Endothelial cell of umbilical vein (primary cell): Measurements from ENCODE around the gene OSBPL1A. TPM values are rescaled to one million over a fixed set of nuclear protein-coding genes. Genes with fewer than 3 reads are reported as not detected.

ENCODE experiments used
- BruUV-seq: library from RNA; stranded (reverse); fragments of 400-500 nt; replicated peaks from 2 replicates; lab custom pipeline; 2021; lab: Mats Ljungman, UMichigan
- CTCF ChIA-PET: fragments of 300-600, 350-600 bp; sonication (Branson Sonifier 250); formaldehyde crosslinking; loops from one replicate; lab custom pipeline; 2021; ENCODE audit warnings: antibody characterized with exemption, inconsistent platforms; lab: Charles Lee
- POLR2A ChIA-PET: fragments of 300-600, 350-600 bp; sonication (Branson Sonifier 250); formaldehyde crosslinking; loops from one replicate; lab custom pipeline; 2021; ENCODE audit warnings: antibody characterized with exemption, inconsistent platforms; lab: Charles Lee
- DNase-seq: peaks from one replicate; pipeline ENCODE4 v3.0.0-alpha.2; 2011; ENCODE audit warnings: low read depth, low spot score
- FAIRE-seq: peaks from 2 replicates; lab custom pipeline; 2011; peaks lifted over from hg19 to GRCh38; lab: Jason Lieb, UNC
- H2AFZ ChIP-seq: 2 replicates; pipeline ENCODE4 v1.6.0; 2012; ENCODE audit warnings: low read depth, low read length, control low read depth, inconsistent platforms
- H3K27ac ChIP-seq: 2 replicates; pipeline ENCODE4 v1.5.1; 2011; ENCODE audit warnings: low read depth, mild to moderate bottlenecking, control low read depth, low read length, moderate library complexity; ENCODE audit not compliant: insufficient read depth
- H3K27me3 ChIP-seq, 2 experiments: 2 replicates each; pipeline versions ENCODE4 v1.6.0 to v1.6.1; 2011; ENCODE audit warnings: low read length in 2 of 2, mixed read lengths in 1 of 2; ENCODE audit not compliant: control insufficient read depth in 2 of 2, insufficient read depth in 2 of 2
- H3K36me3 ChIP-seq, 2 experiments: 2 replicates in 1 of 2; 3 replicates in 1 of 2; pipeline ENCODE4 v1.5.1; 2011; ENCODE audit warnings: low read length in 2 of 2, mild to moderate bottlenecking in 1 of 2, moderate library complexity in 1 of 2; ENCODE audit not compliant: control insufficient read depth in 2 of 2, insufficient read depth in 2 of 2; ENCODE audit errors: extremely low read depth in 1 of 2
- H3K4me1 ChIP-seq: 3 replicates; pipeline ENCODE4 v1.5.1; 2011; ENCODE audit warnings: mild to moderate bottlenecking, low read length; ENCODE audit not compliant: control insufficient read depth, insufficient read depth; ENCODE audit errors: extremely low read depth
- H3K4me2 ChIP-seq: 2 replicates; pipeline ENCODE4 v1.6.1; 2011; ENCODE audit warnings: low read length, control low read depth, mixed read lengths; ENCODE audit not compliant: insufficient read depth
- H3K4me3 ChIP-seq, 3 experiments: fragments of 200-600 bp in 1 of 3; sonication (generic), shearing (Covaris generic) in 1 of 3; replicated peaks in 1 of 3; 2 replicates each; pipeline ENCODE4 v1.5.1; 2011 to 2016; ENCODE audit warnings: control low read depth in 3 of 3, low read length in 3 of 3, mild to moderate bottlenecking in 2 of 3, inconsistent platforms in 1 of 3, low read depth in 1 of 3, moderate library complexity in 1 of 3; ENCODE audit not compliant: insufficient read depth in 1 of 3
- H3K79me2 ChIP-seq: 2 replicates; pipeline ENCODE4 v1.6.0; 2012; ENCODE audit warnings: low read length, inconsistent platforms; ENCODE audit not compliant: control insufficient read depth, insufficient read depth
- H3K9ac ChIP-seq: replicated peaks from 2 replicates; pipeline ENCODE3; 2011; ENCODE audit warnings: low read length, control low read depth; ENCODE audit not compliant: insufficient read depth; ENCODE audit errors: extremely low read depth
- H3K9me1 ChIP-seq: replicated peaks from 3 replicates; pipeline ENCODE4 v1.6.0; 2011; ENCODE audit warnings: mild to moderate bottlenecking, low read length; ENCODE audit not compliant: control insufficient read depth, insufficient read depth; ENCODE audit errors: extremely low read depth
- H3K9me3 ChIP-seq: replicated peaks from 2 replicates; pipeline ENCODE4 v1.5.1; 2012; ENCODE audit warnings: low read length, inconsistent platforms; ENCODE audit not compliant: control insufficient read depth, insufficient read depth
- H4K20me1 ChIP-seq: replicated peaks from 2 replicates; pipeline ENCODE3; 2011; ENCODE audit warnings: mild to moderate bottlenecking, low read length; ENCODE audit not compliant: control insufficient read depth, insufficient read depth; ENCODE audit errors: extremely low read depth
- FOS ChIP-seq: IDR thresholded peaks from 2 replicates; pipeline ENCODE4 v1.6.1; 2011; ENCODE audit warnings: mild to moderate bottlenecking, low read length, moderate library complexity, borderline replicate concordance; ENCODE audit not compliant: insufficient read depth
- GATA2 ChIP-seq: IDR thresholded peaks from 2 replicates; pipeline ENCODE4 v1.7.0; 2011; ENCODE audit warnings: low read depth, mild to moderate bottlenecking, moderate library complexity, mixed read lengths, low read length; ENCODE audit not compliant: insufficient read length, insufficient read depth
- JUN ChIP-seq: IDR thresholded peaks from 2 replicates; pipeline ENCODE4 v1.6.1; 2011; ENCODE audit warnings: borderline replicate concordance, low read depth; ENCODE audit not compliant: insufficient read length, insufficient read depth
- MYC ChIP-seq: IDR thresholded peaks from one replicate; pipeline ENCODE4 v1.6.1; 2011; ENCODE audit warnings: mild to moderate bottlenecking, low read depth, low read length
- POLR2AphosphoS5 ChIP-seq: IDR thresholded peaks from 2 replicates; pipeline ENCODE4 v1.6.1; 2012; ENCODE audit warnings: low read depth, mild to moderate bottlenecking, control low read depth, low read length, moderate library complexity; ENCODE audit not compliant: insufficient read depth
- dilution Hi-C: fragments of 300-500 bp; cut with MboI; formaldehyde crosslinking; loops from one replicate; pipeline ENCODE4 v1.15.0; 2019; ENCODE audit warnings: low sequenced_read_pairs; ENCODE audit not compliant: extremely low pct_ligation_motif_present
- intact Hi-C: fragments of 100-400 bp; cut with micrococcal nuclease; formaldehyde crosslinking; loops from one replicate; pipeline ENCODE4 v1.10.0; 2022
- polyA plus RNA-seq, 4 experiments: library from polyadenylated mRNA; depleted of rRNA in 3 of 4; stranded (reverse) in 3 of 4; unstranded in 1 of 4; fragments of >200 nt; gene quantifications; 2 replicates each; pipeline versions ENCODE4 v1.2.1 to v1.2.3, GENCODE V29; 2011 to 2012; ENCODE audit warnings: missing spikeins in 1 of 4
- total RNA-seq: library from RNA; stranded (reverse); gene quantifications from 2 replicates; pipeline ENCODE4 v1.2.3, GENCODE V29; 2021
- TF ChIP-seq, protein P1 (sequence below), 2 donors: IDR thresholded peaks; 1 replicate in 1 of 2; 2 replicates in 1 of 2; pipeline ENCODE4 v1.5.1; 2011; ENCODE audit warnings: low read length in 2 of 2, mild to moderate bottlenecking in 2 of 2, moderate library complexity in 2 of 2, control low read depth in 1 of 2, inconsistent platforms in 1 of 2, low read depth in 1 of 2; ENCODE audit not compliant: insufficient read depth in 1 of 2; ENCODE audit errors: extremely low read depth in 1 of 2

Gene OSBPL1A
- total and polyA plus RNA-seq, 2 donors (not counting 3 experiments of a cell fraction or from before 2014, with no cell fraction given): 6.4 to 16.5 TPM

DNA sequence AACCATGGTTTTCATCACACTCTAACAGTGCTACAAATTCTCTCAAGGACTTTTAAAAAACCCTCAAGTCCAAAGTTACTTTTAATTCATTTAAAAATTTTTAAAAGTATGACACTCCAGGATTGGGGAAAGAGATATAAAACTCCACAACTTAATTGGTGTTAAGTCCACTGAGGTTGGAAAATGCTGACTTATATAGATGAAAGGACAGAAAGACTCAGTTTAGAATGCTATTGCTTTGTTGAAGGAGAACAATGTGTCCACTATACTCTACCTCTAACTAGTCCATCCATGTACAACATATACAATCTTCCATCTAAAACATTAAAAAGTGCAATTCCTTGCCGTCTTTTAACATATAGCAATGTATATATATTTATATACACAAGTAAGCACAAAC, 217.6 kb downstream of the OSBPL1A start:
- H3K36me3 ChIP-seq: no peaks in the 10 kb centered on the region
- no peaks in the 10 kb centered on the region for H3K79me2 ChIP-seq
- no TSS peak for BruUV-seq
- H3K4me3 ChIP-seq: no peak overlapping the region
- H3K9me3 ChIP-seq: no peaks in the 10 kb centered on the region
- H3K9ac ChIP-seq: no peak overlapping the region
- H3K9me1 ChIP-seq: no peaks in the 10 kb centered on the region
- no peaks in the 10 kb centered on the region for H4K20me1 ChIP-seq
- no peaks in the 10 kb centered on the region for H3K4me1 ChIP-seq
- no peaks in the 10 kb centered on the region for H3K27me3 ChIP-seq
- dilution Hi-C loops (no loop called here), intact Hi-C loops (no loop called here)
- DNase-seq (no peak), FAIRE-seq (no peak)
- H2AFZ ChIP-seq: no peak overlapping the region
- no peak overlapping the region for H3K27ac ChIP-seq
- TF ChIP-seq JUN (no peak), POLR2AphosphoS5 (no peak), FOS (no peak), GATA2 (no peak), MYC (no peak)
- TF ChIP-seq, protein P1, sequence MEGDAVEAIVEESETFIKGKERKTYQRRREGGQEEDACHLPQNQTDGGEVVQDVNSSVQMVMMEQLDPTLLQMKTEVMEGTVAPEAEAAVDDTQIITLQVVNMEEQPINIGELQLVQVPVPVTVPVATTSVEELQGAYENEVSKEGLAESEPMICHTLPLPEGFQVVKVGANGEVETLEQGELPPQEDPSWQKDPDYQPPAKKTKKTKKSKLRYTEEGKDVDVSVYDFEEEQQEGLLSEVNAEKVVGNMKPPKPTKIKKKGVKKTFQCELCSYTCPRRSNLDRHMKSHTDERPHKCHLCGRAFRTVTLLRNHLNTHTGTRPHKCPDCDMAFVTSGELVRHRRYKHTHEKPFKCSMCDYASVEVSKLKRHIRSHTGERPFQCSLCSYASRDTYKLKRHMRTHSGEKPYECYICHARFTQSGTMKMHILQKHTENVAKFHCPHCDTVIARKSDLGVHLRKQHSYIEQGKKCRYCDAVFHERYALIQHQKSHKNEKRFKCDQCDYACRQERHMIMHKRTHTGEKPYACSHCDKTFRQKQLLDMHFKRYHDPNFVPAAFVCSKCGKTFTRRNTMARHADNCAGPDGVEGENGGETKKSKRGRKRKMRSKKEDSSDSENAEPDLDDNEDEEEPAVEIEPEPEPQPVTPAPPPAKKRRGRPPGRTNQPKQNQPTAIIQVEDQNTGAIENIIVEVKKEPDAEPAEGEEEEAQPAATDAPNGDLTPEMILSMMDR (IDR thresholded peaks at IDR 0.05; ENCODE audit: extremely low read depth in 1 of 2, insufficient read depth in 1 of 2, low read depth in 1 of 2, low read length in 2 of 2): no peak
- H3K4me2 ChIP-seq: no peak overlapping the region
- CTCF ChIA-PET: interaction anchor here (6.0 kb wide), 1 partner anchor 308 kb away, joined by 276 read pairs; no protein-coding TSS in a partner anchor
- POLR2A ChIA-PET: no interaction called here
